GM10847 (cell line): ENCODE measurements around the gene KANK3.

Experiments
- POLR2A ChIP-seq: IDR thresholded peaks from 2 replicates; pipeline ENCODE4 v1.6.1; 2011; ENCODE audit not compliant: insufficient read length; ENCODE audit errors: extremely low read depth

KANK3 gene

GRCh38 chr19:8370176-8371010 lies 27.3 kb upstream of the KANK3 start:
- TF ChIP-seq POLR2A, result no peak

- no peak for TF ChIP-seq POLR2A
Measured at GRCh38 chr19:8367327-8368001, 24.4 kb upstream of the KANK3 start.

GRCh38 chr19:8366961-8367326 lies 23.9 kb upstream of the KANK3 start:
- TF ChIP-seq POLR2A, result no peak

DNA sequence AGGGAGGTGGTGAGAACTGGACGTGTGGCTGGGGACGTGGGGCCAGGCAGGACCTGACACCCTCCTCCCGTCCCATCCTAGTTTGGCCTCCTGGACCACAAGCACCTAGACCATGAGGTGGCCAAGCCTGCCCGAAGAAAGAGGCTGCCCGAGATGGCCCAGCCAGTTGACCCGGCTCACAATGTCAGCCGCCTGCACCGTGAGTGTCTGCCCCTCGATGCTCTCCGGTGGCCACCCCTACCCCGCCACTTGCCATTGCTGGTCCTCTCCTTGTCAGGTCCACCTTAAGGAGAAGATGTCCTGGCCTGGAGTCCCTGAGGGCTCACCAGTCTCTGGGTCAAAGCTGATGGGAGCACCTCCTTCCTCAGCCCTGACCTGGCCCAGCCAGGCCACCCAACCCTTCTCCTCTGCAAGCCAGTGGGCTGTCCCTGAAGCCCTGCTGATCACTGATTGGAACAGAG lies 23.1 kb upstream of the KANK3 start:
- no peak for TF ChIP-seq POLR2A

GRCh38 chr19:8363803-8364771 lies 21.0 kb upstream of the KANK3 start, which contains the start of gene ANGPTL4:
TSS of gene ANGPTL4 (plus strand) at chr19:8364155. CDS start at chr19:8364322, 167 bp downstream.
- no peak for TF ChIP-seq POLR2A

DNA sequence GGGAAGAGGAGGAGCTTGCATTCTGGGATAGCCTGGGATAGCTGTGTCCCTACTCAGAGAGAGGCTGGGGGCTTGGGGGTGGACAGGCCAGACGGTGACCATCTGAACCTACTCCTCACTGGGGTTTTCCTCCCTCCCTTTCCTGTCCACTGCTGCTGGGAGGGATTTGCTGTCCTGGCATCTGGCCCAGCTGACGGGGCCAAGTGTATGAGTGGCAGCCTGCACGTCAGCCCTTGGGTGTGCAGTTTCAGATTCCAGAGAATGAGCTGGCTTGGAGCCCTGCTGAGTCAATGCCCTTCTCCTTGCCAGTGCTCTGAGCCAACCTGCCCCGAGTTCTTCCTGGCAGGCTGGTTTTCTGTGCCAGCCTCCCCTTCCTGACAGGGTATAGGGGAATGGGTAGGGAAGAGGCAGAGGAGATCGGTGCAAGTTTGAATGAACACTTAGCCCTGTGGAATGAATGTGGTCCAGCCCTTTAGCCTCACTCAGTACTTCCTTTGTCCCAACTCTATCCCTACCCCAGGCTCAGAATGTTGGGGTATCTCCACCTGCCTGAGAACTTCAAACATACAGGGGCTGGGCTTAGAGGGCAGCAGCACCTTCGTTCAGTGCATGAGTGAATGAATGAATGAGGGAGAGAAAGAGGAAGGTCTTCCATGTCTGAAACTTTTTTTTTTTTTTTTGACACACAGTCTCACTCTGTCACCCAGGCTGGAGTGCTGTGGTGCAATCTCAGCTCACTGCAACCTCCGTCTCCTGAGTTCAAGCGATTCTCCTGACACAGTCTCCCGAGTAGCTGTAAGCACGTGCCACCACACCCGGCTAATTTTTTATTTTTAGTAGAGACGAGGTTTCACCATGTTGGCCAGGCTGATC lies 19.1 kb upstream of the KANK3 start:
- no peak for TF ChIP-seq POLR2A

DNA sequence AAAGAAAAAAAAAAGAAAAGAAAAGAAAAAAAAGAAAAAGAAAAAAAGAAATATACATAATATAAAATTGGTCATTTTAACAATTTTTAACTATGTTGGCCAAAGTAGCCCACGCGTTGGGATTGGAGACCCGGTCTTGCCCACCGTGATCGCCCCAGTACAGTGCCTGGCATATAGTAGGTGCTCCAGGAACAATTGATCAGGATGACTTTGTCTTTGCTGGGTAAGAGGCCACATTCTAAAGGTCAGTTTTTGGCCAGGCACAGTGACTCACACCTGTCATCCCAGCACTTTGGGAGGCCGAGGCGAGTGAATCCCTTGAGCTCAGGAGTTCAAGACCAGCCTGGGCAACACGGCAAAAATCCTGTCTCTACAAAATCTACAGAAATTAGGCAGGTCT lies 17.1 kb upstream of the KANK3 start:
- no peak for TF ChIP-seq POLR2A

DNA sequence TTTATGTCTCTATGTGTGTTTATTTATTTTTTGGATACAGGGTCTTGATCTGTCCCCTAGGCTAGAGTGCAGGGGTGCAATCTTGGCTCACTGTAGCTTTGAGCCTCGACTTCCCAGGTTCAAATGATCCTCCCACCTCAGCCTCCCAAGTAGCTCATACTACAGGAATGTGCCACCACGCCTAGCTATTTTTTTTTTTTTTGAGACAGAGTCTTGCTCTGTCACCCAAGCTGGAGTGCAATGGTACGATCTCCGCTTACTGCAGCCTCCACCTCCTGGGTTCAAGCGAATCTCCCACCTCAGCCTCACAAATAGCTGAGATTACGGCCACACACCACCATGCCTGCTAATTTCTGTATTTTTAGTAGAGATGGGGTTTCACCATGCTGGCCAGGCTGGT lies 15.9 kb upstream of the KANK3 start:
- TF ChIP-seq POLR2A, result no peak

- no peak for TF ChIP-seq POLR2A
Measured at GRCh38 chr19:8357007-8357521, 14.0 kb upstream of the KANK3 start.

GRCh38 chr19:8355631-8356402 lies 12.8 kb upstream of the KANK3 start:
- no peak for TF ChIP-seq POLR2A

GRCh38 chr19:8352134-8352827 lies 9.2 kb upstream of the KANK3 start:
- no peak for TF ChIP-seq POLR2A

GRCh38 chr19:8343483-8343844 lies 402 bp upstream of the KANK3 start:
- TF ChIP-seq POLR2A, result no peak

- TF ChIP-seq POLR2A, result no peak
Measured at GRCh38 chr19:8342316-8342683, 762 bp downstream of the KANK3 start.

- no peak for TF ChIP-seq POLR2A
Measured at GRCh38 chr19:8340341-8341096, 2.5 kb downstream of the KANK3 start.
